T-helper 1 cell treated with Interleukin-12 subunit alpha and Interleukin-12 subunit beta and Interleukin-4 antibody, amounts not matched to agents 30 μg/mL and 1 μg/mL, for 36 hours (primary cell): ENCODE results near the gene NXPH4.

Experiments
- H3K27ac Mint-ChIP-seq: one replicate; pipeline ENCODE4 v1.8.0; 2021; ENCODE audit warnings: mild to moderate bottlenecking, mixed read lengths
- H3K27me3 Mint-ChIP-seq: one replicate; pipeline ENCODE4 v1.8.0; 2021; ENCODE audit warnings: low read depth, mixed read lengths
- H3K36me3 Mint-ChIP-seq: one replicate; pipeline ENCODE4 v1.8.0; 2021; ENCODE audit warnings: low read depth, mixed read lengths
- H3K4me1 Mint-ChIP-seq: one replicate; pipeline ENCODE4 v1.8.0; 2021; ENCODE audit warnings: low read depth, mixed read lengths
- H3K4me3 Mint-ChIP-seq: one replicate; pipeline ENCODE4 v1.8.0; 2021; ENCODE audit warnings: mild to moderate bottlenecking, moderate library complexity, mixed read lengths
- H3K9me3 Mint-ChIP-seq: one replicate; pipeline ENCODE4 v1.8.0; 2021; ENCODE audit warnings: mixed read lengths

Gene NXPH4

DNA sequence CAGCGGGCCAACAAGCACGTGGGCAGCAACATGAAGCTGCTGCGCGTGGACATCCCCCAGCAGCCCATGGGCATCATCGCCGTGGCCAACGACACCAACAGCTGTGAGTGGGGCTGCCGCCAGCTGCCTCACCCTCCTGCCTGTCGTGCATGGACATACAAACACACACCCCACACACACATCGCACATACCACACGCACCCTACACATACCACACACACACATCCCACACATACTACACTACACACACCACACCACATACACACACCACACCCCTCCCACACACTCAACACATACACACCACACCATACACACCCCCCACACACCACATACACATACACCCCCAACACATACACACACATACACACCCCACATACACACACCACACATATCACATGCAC is 25.2 kb upstream of the NXPH4 start:
- Mint-ChIP-seq H3K9me3 (no peaks in the 10 kb centered on the region), H3K27me3 (no peaks in the 10 kb centered on the region), H3K36me3 (no peaks in the 10 kb centered on the region), H3K4me1 (no peaks in the 10 kb centered on the region), H3K27ac (no peak overlapping the region), H3K4me3 (no peak overlapping the region)

DNA sequence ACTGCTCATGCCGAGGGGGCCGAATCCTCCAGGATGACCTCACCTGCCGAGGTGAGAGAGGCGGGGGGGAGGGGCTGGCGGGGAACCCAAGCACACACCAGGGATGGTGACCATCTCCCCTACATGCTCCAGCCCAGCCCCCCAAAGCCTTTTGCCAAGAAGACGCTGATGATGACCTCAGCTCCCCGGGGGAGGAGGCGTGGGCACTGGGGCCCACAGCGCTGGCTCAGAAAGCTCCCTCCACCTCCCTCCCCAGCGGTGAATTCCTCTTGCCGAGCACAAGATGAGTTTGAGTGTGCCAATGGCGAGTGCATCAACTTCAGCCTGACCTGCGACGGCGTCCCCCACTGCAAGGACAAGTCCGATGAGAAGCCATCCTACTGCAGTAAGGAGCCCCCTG is 23.7 kb upstream of the NXPH4 start:
- no peaks in the 10 kb centered on the region for H3K27me3 Mint-ChIP-seq
- no peaks in the 10 kb centered on the region for H3K4me1 Mint-ChIP-seq
- no peaks in the 10 kb centered on the region for H3K36me3 Mint-ChIP-seq
- H3K9me3 Mint-ChIP-seq = no peaks in the 10 kb centered on the region
- H3K27ac Mint-ChIP-seq = no peak overlapping the region
- H3K4me3 Mint-ChIP-seq = no peak overlapping the region

DNA sequence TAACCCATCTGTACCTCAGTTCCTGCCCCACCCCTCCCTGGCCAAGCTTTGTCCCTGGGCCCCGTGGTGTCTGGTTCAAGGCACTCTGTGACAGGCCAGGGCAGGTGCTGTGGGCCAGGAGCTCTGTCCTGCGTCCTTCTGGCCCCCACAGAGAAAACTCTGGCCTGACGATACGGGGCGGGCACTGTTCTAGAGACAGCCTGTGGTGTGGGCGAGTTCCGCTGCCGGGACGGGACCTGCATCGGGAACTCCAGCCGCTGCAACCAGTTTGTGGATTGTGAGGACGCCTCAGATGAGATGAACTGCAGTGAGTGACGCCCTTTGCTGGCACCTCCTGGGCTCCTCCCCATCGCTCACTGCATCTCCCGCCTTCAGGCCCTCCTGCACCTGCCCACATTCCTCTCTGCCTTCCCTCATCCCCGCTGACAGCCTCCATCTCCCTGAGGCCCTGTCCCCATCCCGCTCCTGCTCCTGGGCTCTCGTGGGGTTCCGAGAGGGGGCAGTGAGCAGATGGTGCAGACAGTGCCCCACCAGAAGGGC is 22.8 kb upstream of the NXPH4 start:
- H3K36me3 Mint-ChIP-seq = no peaks in the 10 kb centered on the region
- H3K4me1 Mint-ChIP-seq = no peaks in the 10 kb centered on the region
- no peaks in the 10 kb centered on the region for H3K27me3 Mint-ChIP-seq
- H3K9me3 Mint-ChIP-seq = no peaks in the 10 kb centered on the region
- no peak overlapping the region for H3K27ac Mint-ChIP-seq
- no peak overlapping the region for H3K4me3 Mint-ChIP-seq

DNA sequence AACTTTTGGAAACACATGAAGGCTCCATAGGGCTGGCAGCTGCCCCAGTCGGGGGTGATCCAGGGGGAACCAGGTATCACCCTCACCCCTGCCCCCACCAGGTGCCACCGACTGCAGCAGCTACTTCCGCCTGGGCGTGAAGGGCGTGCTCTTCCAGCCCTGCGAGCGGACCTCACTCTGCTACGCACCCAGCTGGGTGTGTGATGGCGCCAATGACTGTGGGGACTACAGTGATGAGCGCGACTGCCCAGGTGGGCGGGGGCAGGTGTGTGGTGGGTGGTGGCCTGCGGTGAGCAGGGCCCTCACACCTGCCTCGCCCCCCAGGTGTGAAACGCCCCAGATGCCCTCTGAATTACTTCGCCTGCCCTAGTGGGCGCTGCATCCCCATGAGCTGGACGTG is 22.3 kb upstream of the NXPH4 start:
- no peaks in the 10 kb centered on the region for H3K9me3 Mint-ChIP-seq
- no peak overlapping the region for H3K27ac Mint-ChIP-seq
- no peaks in the 10 kb centered on the region for H3K4me1 Mint-ChIP-seq
- no peaks in the 10 kb centered on the region for H3K36me3 Mint-ChIP-seq
- H3K27me3 Mint-ChIP-seq = no peaks in the 10 kb centered on the region
- no peak overlapping the region for H3K4me3 Mint-ChIP-seq

DNA sequence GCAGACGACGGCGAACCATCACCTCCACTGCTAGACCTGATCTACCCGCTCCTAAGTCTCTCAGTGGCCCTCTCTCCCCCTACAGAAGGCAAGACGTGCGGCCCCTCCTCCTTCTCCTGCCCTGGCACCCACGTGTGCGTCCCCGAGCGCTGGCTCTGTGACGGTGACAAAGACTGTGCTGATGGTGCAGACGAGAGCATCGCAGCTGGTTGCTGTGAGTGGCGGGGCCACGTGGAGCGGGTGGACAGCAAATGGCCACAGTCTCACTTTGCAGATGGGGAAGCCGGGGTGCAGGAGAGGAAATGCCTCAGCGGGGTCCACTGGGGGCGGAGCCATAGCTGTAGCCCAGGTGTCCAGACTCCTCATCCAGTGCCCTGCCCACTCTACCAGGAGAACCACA is 21.4 kb upstream of the NXPH4 start:
- no peak overlapping the region for H3K27ac Mint-ChIP-seq
- H3K27me3 Mint-ChIP-seq = no peaks in the 10 kb centered on the region
- H3K9me3 Mint-ChIP-seq = no peaks in the 10 kb centered on the region
- no peaks in the 10 kb centered on the region for H3K36me3 Mint-ChIP-seq
- H3K4me3 Mint-ChIP-seq = no peak overlapping the region
- H3K4me1 Mint-ChIP-seq = no peaks in the 10 kb centered on the region

DNA sequence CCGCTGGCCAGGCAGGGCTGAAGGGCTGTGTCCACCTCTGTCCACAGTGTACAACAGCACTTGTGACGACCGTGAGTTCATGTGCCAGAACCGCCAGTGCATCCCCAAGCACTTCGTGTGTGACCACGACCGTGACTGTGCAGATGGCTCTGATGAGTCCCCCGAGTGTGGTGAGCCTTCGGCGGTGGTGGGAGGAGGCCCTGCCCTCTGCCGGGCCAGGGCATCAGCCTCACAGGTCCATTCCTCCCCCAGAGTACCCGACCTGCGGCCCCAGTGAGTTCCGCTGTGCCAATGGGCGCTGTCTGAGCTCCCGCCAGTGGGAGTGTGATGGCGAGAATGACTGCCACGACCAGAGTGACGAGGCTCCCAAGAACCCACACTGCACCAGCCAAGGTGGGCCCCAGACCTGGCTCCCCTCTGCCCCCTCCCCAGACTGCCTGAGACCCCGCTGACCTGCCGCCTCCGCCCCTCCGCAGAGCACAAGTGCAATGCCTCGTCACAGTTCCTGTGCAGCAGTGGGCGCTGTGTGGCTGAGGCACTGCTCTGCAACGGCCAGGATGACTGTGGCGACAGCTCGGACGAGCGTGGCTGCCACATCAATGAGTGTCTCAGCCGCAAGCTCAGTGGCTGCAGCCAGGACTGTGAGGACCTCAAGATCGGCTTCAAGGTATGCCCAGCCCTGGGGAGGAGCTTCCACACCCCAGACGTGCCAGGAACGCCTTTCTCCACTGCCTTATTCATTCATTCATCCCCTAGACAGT is 20.8 kb upstream of the NXPH4 start:
- Mint-ChIP-seq H3K27me3 (no peaks in the 10 kb centered on the region), H3K4me1 (no peaks in the 10 kb centered on the region), H3K36me3 (no peaks in the 10 kb centered on the region), H3K9me3 (no peaks in the 10 kb centered on the region), H3K27ac (no peak overlapping the region), H3K4me3 (no peak overlapping the region)

DNA sequence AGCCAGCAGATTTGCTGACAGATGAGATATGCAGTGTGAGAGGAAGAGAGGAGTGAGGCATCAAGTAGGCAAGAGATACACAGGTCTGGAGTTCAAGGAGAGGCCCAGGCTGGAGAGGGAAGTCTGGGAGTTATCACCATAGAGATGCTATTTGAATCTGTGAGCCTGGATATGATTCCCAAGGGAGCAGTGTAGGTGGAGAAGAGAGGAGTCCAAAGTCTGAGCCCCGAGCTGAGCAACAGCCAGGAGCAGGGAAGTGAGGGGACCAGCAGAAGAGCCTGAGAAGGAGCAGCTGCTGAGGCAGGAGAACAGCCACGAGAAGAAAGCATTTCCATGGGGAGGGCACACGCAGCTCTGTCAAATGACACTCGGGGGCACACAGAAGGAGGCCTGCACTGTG is 20.2 kb upstream of the NXPH4 start:
- no peak overlapping the region for H3K27ac Mint-ChIP-seq
- no peaks in the 10 kb centered on the region for H3K4me1 Mint-ChIP-seq
- no peaks in the 10 kb centered on the region for H3K36me3 Mint-ChIP-seq
- no peaks in the 10 kb centered on the region for H3K9me3 Mint-ChIP-seq
- H3K27me3 Mint-ChIP-seq = no peaks in the 10 kb centered on the region
- H3K4me3 Mint-ChIP-seq = no peak overlapping the region

DNA sequence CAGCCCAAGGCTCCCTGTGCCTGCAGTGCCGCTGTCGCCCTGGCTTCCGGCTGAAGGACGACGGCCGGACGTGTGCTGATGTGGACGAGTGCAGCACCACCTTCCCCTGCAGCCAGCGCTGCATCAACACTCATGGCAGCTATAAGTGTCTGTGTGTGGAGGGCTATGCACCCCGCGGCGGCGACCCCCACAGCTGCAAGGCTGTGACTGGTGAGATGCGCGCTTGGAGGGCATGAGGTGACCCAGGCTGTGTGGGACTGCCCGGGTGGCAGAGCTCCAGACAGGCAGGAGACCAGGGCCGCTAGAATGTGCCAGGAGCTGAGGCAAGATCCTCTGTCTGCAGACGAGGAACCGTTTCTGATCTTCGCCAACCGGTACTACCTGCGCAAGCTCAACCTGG is 19.6 kb upstream of the NXPH4 start:
- H3K27me3 Mint-ChIP-seq = no peaks in the 10 kb centered on the region
- H3K9me3 Mint-ChIP-seq = no peaks in the 10 kb centered on the region
- no peak overlapping the region for H3K4me3 Mint-ChIP-seq
- H3K36me3 Mint-ChIP-seq = no peaks in the 10 kb centered on the region
- no peak overlapping the region for H3K27ac Mint-ChIP-seq
- no peaks in the 10 kb centered on the region for H3K4me1 Mint-ChIP-seq

DNA sequence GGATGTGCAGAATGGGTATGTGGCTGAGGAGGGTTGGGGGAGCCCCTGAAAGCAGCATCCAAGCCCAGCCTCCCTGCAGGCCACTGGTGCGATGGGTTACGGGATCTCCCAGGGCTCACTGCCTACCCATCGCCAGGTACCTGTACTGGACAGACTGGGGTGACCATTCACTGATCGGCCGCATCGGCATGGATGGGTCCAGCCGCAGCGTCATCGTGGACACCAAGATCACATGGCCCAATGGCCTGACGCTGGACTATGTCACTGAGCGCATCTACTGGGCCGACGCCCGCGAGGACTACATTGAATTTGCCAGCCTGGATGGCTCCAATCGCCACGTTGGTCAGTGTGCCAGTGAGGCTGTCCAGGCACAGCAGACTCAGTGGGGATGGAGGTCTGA is 18.3 kb upstream of the NXPH4 start:
- H3K36me3 Mint-ChIP-seq = no peaks in the 10 kb centered on the region
- no peaks in the 10 kb centered on the region for H3K27me3 Mint-ChIP-seq
- no peaks in the 10 kb centered on the region for H3K4me1 Mint-ChIP-seq
- H3K27ac Mint-ChIP-seq = no peak overlapping the region
- H3K4me3 Mint-ChIP-seq = no peak overlapping the region
- H3K9me3 Mint-ChIP-seq = no peaks in the 10 kb centered on the region

DNA sequence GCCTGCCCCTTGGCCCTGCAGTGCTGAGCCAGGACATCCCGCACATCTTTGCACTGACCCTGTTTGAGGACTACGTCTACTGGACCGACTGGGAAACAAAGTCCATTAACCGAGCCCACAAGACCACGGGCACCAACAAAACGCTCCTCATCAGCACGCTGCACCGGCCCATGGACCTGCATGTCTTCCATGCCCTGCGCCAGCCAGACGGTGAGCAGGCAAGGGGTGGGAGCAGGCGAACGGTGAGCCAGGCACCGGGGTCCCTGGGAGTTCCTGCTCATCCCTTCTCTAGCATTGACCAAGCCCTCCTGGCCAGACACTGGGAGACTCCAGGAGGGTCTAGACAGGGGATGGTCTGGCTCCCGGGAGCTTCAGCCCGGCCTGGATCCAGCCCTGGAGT is 17.4 kb upstream of the NXPH4 start:
- Mint-ChIP-seq H3K4me1 (no peaks in the 10 kb centered on the region), H3K36me3 (no peaks in the 10 kb centered on the region), H3K27ac (no peak overlapping the region), H3K9me3 (no peaks in the 10 kb centered on the region), H3K4me3 (no peak overlapping the region), H3K27me3 (no peaks in the 10 kb centered on the region)

DNA sequence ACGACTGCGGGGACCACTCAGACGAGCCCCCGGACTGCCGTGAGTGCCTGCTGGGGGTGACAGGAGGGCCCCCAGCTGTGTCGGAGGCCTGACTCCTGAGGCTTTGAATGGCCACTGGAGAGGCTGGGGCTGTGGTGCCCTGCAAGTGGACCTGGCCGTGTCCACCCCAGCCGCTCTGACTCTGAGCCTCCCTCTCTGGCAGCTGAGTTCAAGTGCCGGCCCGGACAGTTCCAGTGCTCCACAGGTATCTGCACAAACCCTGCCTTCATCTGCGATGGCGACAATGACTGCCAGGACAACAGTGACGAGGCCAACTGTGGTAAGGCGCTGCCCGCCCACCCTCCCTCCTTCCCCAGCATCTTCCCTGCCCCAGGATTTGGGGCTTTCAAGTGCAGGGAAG is 16.1 kb upstream of the NXPH4 start:
- Mint-ChIP-seq H3K36me3 (no peaks in the 10 kb centered on the region), H3K4me3 (no peak overlapping the region), H3K27ac (no peak overlapping the region), H3K27me3 (no peaks in the 10 kb centered on the region), H3K9me3 (no peaks in the 10 kb centered on the region), H3K4me1 (no peaks in the 10 kb centered on the region)

DNA sequence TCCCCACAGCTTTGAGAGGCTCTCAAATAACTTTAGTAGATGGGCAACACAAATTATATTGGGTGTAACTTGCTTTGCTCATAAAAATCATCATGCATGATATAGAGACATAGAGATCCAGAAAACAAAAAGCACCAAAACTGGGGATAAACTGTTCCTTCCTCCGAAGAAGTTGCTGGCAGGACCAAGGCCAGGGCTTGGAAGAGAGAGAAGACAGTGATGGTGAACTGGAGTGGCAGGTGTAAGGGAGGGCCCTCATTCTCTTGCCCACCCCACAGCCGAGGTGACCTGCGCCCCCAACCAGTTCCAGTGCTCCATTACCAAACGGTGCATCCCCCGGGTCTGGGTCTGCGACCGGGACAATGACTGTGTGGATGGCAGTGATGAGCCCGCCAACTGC is 15.4 kb upstream of the NXPH4 start:
- no peaks in the 10 kb centered on the region for H3K36me3 Mint-ChIP-seq

DNA sequence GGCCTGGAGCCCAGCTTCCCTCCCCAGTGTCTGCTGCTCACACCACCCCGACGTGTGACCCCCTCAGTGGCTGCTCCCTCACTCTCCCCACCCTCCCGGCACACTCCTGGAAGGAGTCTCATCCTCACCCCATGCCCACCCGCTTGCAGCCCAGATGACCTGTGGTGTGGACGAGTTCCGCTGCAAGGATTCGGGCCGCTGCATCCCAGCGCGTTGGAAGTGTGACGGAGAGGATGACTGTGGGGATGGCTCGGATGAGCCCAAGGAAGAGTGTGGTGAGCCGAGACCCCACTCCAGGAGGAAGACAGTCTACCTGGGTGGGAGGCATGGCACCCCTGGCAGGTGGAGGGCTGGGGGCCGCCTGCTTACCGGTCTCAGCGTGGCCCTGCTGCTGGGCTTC is 15.0 kb upstream of the NXPH4 start:
- Mint-ChIP-seq H3K27ac (no peak overlapping the region), H3K4me1 (no peaks in the 10 kb centered on the region), H3K36me3 (no peaks in the 10 kb centered on the region), H3K27me3 (no peaks in the 10 kb centered on the region), H3K4me3 (no peak overlapping the region), H3K9me3 (no peaks in the 10 kb centered on the region)

More for the DNA sequence above, 15.4 kb upstream of the NXPH4 start:
- no peaks in the 10 kb centered on the region for H3K4me1 Mint-ChIP-seq
- no peak overlapping the region for H3K4me3 Mint-ChIP-seq
- H3K9me3 Mint-ChIP-seq = no peaks in the 10 kb centered on the region
- H3K27me3 Mint-ChIP-seq = no peaks in the 10 kb centered on the region
- no peak overlapping the region for H3K27ac Mint-ChIP-seq

DNA sequence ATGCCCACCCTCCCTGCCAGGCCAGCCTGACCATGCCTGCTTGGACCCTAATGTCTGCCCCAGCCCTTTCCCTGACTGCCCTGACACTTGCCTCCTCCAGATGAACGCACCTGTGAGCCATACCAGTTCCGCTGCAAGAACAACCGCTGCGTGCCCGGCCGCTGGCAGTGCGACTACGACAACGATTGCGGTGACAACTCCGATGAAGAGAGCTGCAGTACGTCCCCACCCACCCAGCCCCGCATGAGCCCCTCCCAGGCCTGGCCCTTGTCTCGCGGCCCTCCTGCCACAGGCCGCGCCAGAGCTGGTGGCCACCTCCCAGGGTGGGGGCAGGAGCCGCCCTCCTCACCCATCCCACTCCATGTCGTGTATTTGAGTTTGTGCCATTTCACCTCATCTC is 14.3 kb upstream of the NXPH4 start:
- no peak overlapping the region for H3K4me3 Mint-ChIP-seq
- H3K36me3 Mint-ChIP-seq = no peaks in the 10 kb centered on the region
- H3K27me3 Mint-ChIP-seq = no peaks in the 10 kb centered on the region
- no peak overlapping the region for H3K27ac Mint-ChIP-seq
- H3K4me1 Mint-ChIP-seq = no peaks in the 10 kb centered on the region
- no peaks in the 10 kb centered on the region for H3K9me3 Mint-ChIP-seq

DNA sequence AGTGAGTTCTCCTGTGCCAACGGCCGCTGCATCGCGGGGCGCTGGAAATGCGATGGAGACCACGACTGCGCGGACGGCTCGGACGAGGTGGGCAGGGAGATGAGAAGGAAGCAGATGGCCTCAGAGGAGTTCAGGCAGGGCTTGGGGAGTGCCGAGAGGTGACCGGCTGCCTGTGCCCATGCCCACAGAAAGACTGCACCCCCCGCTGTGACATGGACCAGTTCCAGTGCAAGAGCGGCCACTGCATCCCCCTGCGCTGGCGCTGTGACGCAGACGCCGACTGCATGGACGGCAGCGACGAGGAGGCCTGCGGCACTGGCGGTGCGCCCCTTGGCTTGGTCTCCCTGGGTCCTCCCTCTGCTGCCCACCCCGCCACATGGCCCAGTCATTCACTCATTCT is 13.4 kb upstream of the NXPH4 start:
- Mint-ChIP-seq H3K9me3 (no peaks in the 10 kb centered on the region), H3K27me3 (no peaks in the 10 kb centered on the region), H3K27ac (no peak overlapping the region), H3K4me3 (no peak overlapping the region), H3K36me3 (no peaks in the 10 kb centered on the region), H3K4me1 (no peaks in the 10 kb centered on the region)

DNA sequence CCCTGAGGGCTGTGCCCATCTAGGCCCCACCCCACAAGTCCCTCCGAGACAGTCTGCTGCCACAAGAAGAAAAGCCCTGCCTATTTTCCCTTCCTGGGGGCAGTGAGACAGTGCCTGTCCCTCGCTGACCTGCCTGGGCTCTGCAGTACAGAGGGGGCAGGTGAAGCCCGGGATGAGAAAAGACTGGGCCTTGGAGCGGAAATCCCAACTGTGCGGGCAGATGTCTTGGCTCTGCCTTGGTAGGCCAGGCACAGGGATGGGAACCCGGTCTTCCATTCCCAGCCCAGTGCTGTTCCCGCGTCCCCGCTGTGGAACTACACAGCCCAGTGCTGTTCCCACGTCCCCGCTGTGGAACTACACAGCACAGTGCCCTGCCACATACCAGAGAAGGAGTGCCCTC is 12.8 kb upstream of the NXPH4 start:
- Mint-ChIP-seq H3K27ac (no peak overlapping the region), H3K4me1 (no peaks in the 10 kb centered on the region), H3K9me3 (no peaks in the 10 kb centered on the region), H3K36me3 (no peaks in the 10 kb centered on the region), H3K27me3 (no peaks in the 10 kb centered on the region), H3K4me3 (no peak overlapping the region)
